Left lung (tissue), 10 donors: ENCODE results near the gene SIRT3. TPM values are rescaled to one million over a fixed set of nuclear protein-coding genes. Genes with fewer than 3 reads are reported as not detected.
A peak's percentile ranks its signal among the peaks of the same experiment; 100 is the strongest.
"Not testable (repeated sequence)": the region's sequence is repeated elsewhere in the genome, so short reads cannot be mapped to it uniquely, and the experiment has no call there.

Experiments used
- ATAC-seq: fragments of 200-7000 bp; cut with Tn5 transposase; one replicate; pipeline ENCODE4 v1.9.1; 2020; ENCODE audit warnings: moderate library complexity
- DNase-seq, 4 donors: peaks; one replicate each; pipeline ENCODE4 v3.0.0-alpha.2; 2013 to 2020
- H3K27ac ChIP-seq, 2 donors: fragments of 200-600 bp; sonication (generic) in 1 of 2; one replicate each; pipeline versions ENCODE4 v1.5.0 to v1.8.0; 2020 to 2021
- H3K27me3 ChIP-seq, 2 donors: fragments of 200-600 bp; sonication (generic) in 1 of 2; one replicate each; pipeline versions ENCODE4 v1.5.0 to v1.8.0; 2020 to 2021
- H3K36me3 ChIP-seq, 2 donors: fragments of 200-600 bp; sonication (generic) in 1 of 2; one replicate each; pipeline versions ENCODE4 v1.5.0 to v1.8.0; 2020 to 2021
- H3K4me1 ChIP-seq, 2 donors: fragments of 200-600 bp; one replicate each; pipeline ENCODE4 v1.8.0; 2021
- H3K4me3 ChIP-seq, 2 donors: fragments of 200-600 bp; sonication (generic) in 1 of 2; one replicate each; pipeline versions ENCODE4 v1.5.0 to v1.8.0; 2020 to 2021; ENCODE audit warnings: mild to moderate bottlenecking in 1 of 2
- H3K9me3 ChIP-seq, 2 donors: fragments of 200-600 bp; sonication (generic) in 1 of 2; one replicate each; pipeline versions ENCODE4 v1.5.0 to v1.8.0; 2020 to 2021
- CTCF ChIP-seq, 2 donors: fragments of 200-600 bp; sonication (generic) in 1 of 2; IDR thresholded peaks; one replicate each; pipeline versions ENCODE4 v1.5.0 to v1.8.0; 2021; ENCODE audit warnings: antibody characterized with exemption in 2 of 2
- intact Hi-C, 2 donors: fragments of 100-400 bp; cut with DNase I; formaldehyde crosslinking; loops; one replicate each; pipeline versions ENCODE4 v1.11.2 to v1.14.2; 2022
- polyA plus RNA-seq, 6 donors: library from polyadenylated mRNA; unstranded; fragments of 120-200 nt; gene quantifications; one replicate each; pipeline ENCODE4 v1.2.1, GENCODE V29; 2013; ENCODE audit not compliant: insufficient read length in 6 of 6
- total RNA-seq, 2 donors: library from RNA; stranded (reverse); fragmentation: NEBNext Ultra II Directional; extraction: Animal tissue kit (Norgen Biotek cat#: 25700); gene quantifications; one replicate each; pipeline ENCODE4 v1.2.1, GENCODE V29; 2021
- donor health status: DM: no; HTN: yes; CAD: no.
- donor health status: DM: no; HTN: no; CAD: no.

SIRT3 gene
- total and polyA plus RNA-seq, 8 donors = 13.5 to 36.6 (median 29.8) TPM

- H3K36me3 ChIP-seq, H3K27me3 ChIP-seq, H3K4me3 ChIP-seq, intact Hi-C loops, H3K9me3 ChIP-seq, H3K4me1 ChIP-seq, H3K27ac ChIP-seq: not testable (repeated sequence)
- ATAC-seq = peak; percentile 75
- DNase-seq = peak in 1 of 4 donors; percentile 54
- TF ChIP-seq CTCF (IDR thresholded peaks at IDR 0.05) = peak; percentile 11 to 65
These were observed 44.4 kb downstream of the SIRT3 start for GRCh38 chr11:191490-192478.

- H3K4me1 ChIP-seq, H3K27ac ChIP-seq, intact Hi-C loops, H3K27me3 ChIP-seq, ATAC-seq, H3K36me3 ChIP-seq, H3K9me3 ChIP-seq, H3K4me3 ChIP-seq, DNase-seq: not testable (repeated sequence)
These were observed 45.6 kb downstream of the SIRT3 start for GRCh38 chr11:190546-190945.

DNA sequence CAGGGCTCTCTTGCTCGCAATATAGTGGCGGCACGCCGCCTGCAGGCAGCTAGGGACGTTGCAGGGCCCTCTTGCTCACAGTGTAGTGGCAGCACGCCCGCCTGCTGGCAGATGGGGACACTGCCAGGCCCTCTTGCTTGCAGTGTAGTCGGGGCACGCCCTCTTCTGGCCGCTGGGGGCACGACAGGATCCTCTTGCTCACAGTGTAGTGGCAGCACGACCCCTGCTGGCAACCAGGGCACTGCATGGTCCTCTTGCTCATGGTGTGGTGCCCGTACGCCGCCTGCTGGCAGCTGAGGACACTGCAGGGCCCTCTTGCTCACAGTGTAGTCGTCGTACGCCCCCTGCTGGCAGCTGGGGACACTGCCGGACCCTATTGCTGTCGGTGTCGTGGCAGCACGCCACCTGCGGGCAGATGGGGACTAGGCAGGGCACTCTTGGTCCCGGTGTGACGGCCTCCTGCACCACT lies 46.3 kb downstream of the SIRT3 start:
- intact Hi-C loops, H3K27me3 ChIP-seq, H3K36me3 ChIP-seq, H3K4me3 ChIP-seq, H3K27ac ChIP-seq, H3K4me1 ChIP-seq, H3K9me3 ChIP-seq: not testable (repeated sequence)
- DNase-seq = peak in 2 of 4 donors; percentile 35 to 77
- peak; percentile 77 for ATAC-seq
- peak in 1 of 2 donors; percentile 34 for TF ChIP-seq CTCF (IDR thresholded peaks at IDR 0.05)

- peak; percentile 28 for ATAC-seq
- H3K27me3 ChIP-seq, H3K4me3 ChIP-seq, H3K36me3 ChIP-seq, H3K9me3 ChIP-seq, H3K27ac ChIP-seq, H3K4me1 ChIP-seq, intact Hi-C loops: not testable (repeated sequence)
- peak in 1 of 4 donors; percentile 76 for DNase-seq
These were observed 46.9 kb downstream of the SIRT3 start for GRCh38 chr11:189200-189783.

DNA sequence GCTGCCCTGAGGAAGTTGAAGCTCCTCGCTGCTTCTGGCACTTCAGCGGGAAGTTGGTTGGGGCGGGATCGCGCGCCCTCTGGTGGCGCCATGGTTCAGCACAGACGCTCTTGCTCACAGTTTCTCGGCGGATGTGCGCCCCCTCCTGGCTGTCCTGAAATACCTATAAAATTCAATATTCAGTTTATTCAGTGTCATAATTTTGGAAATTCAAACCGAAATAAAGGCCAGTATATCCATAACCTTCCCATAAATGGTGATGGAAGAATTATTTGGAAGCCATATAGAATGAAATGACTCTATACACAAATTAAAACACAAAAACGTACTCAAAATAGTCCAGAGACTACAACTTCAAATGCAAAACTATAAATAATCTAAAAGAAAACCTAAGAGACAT lies 55.9 kb downstream of the SIRT3 start:
- H3K4me1 ChIP-seq, H3K27me3 ChIP-seq, H3K36me3 ChIP-seq, intact Hi-C loops, H3K9me3 ChIP-seq, H3K4me3 ChIP-seq, DNase-seq, H3K27ac ChIP-seq, ATAC-seq: not testable (repeated sequence)

Other genes with a start within 250 kb of the SIRT3 start
- gene SCGB1C1, start 43.3 kb downstream of the SIRT3 start, total RNA-seq = not detected
- gene SCGB1C1, start 43.3 kb downstream of the SIRT3 start, polyA plus RNA-seq = not detected
- gene BET1L, start 28.9 kb downstream of the SIRT3 start, total RNA-seq = 10 to 100 TPM; 46.0 to 53.6 TPM
- gene BET1L, start 28.9 kb downstream of the SIRT3 start, polyA plus RNA-seq = 10 to 100 TPM; 36.1 to 50.7 (median 40.5) TPM
- gene RIC8A, start 28.6 kb downstream of the SIRT3 start, total RNA-seq = 100 to 1,000 TPM; 100 to 117 TPM
- 10 to 100 TPM; 74.4 to 85.1 (median 76.6) TPM for gene RIC8A, start 28.6 kb downstream of the SIRT3 start, polyA plus RNA-seq
- gene PSMD13, start 634 bp upstream of the SIRT3 start, total RNA-seq = 100 to 1,000 TPM in 1 of 2 donors, 10 to 100 TPM in 1; 78.0 to 131 TPM
- gene PSMD13, start 634 bp upstream of the SIRT3 start, polyA plus RNA-seq = 100 to 1,000 TPM; 132 to 157 (median 151) TPM
- gene NLRP6, start 42.1 kb upstream of the SIRT3 start, total RNA-seq = 1 to 10 TPM in 1 of 2 donors, under 1 TPM in 1; 0.26 to 1.5 TPM
- under 1 TPM in 2 of 6 donors, not detected in 4; 0.06 to 0.08 TPM for gene NLRP6, start 42.1 kb upstream of the SIRT3 start, polyA plus RNA-seq
- 10 to 100 TPM; 47.7 to 75.3 TPM for gene PGGHG, start 52.8 kb upstream of the SIRT3 start, total RNA-seq
- 10 to 100 TPM; 14.2 to 22.9 (median 19.5) TPM for gene PGGHG, start 52.8 kb upstream of the SIRT3 start, polyA plus RNA-seq
- gene IFITM5, start 63.2 kb upstream of the SIRT3 start, total RNA-seq = not detected
- gene IFITM5, start 63.2 kb upstream of the SIRT3 start, polyA plus RNA-seq = under 1 TPM in 4 of 6 donors, not detected in 2; 0.18 to 0.91 (median 0.57) TPM
- 100 to 1,000 TPM; 398 to 886 TPM for gene IFITM2, start 71.5 kb upstream of the SIRT3 start, total RNA-seq
- gene IFITM2, start 71.5 kb upstream of the SIRT3 start, polyA plus RNA-seq = 100 to 1,000 TPM; 106 to 184 (median 152) TPM
- gene IFITM1, start 77.7 kb upstream of the SIRT3 start, total RNA-seq = 100 to 1,000 TPM in 1 of 2 donors, 10 to 100 TPM in 1; 98.7 to 149 TPM
- gene IFITM1, start 77.7 kb upstream of the SIRT3 start, polyA plus RNA-seq = 10 to 100 TPM in 5 of 6 donors, 1 to 10 TPM in 1; 6.3 to 20.1 (median 13.7) TPM
- gene IFITM3, start 84.5 kb upstream of the SIRT3 start, total RNA-seq = 1,000 to 10,000 TPM in 1 of 2 donors, 100 to 1,000 TPM in 1; 724 to 1,115 TPM
- gene IFITM3, start 84.5 kb upstream of the SIRT3 start, polyA plus RNA-seq = 100 to 1,000 TPM; 269 to 498 (median 350) TPM
- 1 to 10 TPM; 1.4 to 2.3 TPM for gene B4GALNT4, start 133.2 kb upstream of the SIRT3 start, total RNA-seq
- gene B4GALNT4, start 133.2 kb upstream of the SIRT3 start, polyA plus RNA-seq = 10 to 100 TPM; 47.9 to 78.7 (median 59.0) TPM
- gene PKP3, start 157.9 kb upstream of the SIRT3 start, total RNA-seq = 10 to 100 TPM; 43.3 to 48.6 TPM
- 10 to 100 TPM; 11.0 to 15.5 (median 12.6) TPM for gene PKP3, start 157.9 kb upstream of the SIRT3 start, polyA plus RNA-seq
- 10 to 100 TPM; 59.0 to 74.8 TPM for gene SIGIRR, start 178.7 kb upstream of the SIRT3 start, total RNA-seq
- gene SIGIRR, start 178.7 kb upstream of the SIRT3 start, polyA plus RNA-seq = 10 to 100 TPM; 24.2 to 43.7 (median 30.3) TPM
- 10 to 100 TPM; 20.2 to 28.0 TPM for gene ANO9, start 205.7 kb upstream of the SIRT3 start, total RNA-seq
- gene ANO9, start 205.7 kb upstream of the SIRT3 start, polyA plus RNA-seq = 1 to 10 TPM; 4.0 to 9.5 (median 7.3) TPM
- gene PTDSS2, start 213.9 kb upstream of the SIRT3 start, total RNA-seq = 10 to 100 TPM; 25.6 to 27.9 TPM
- 10 to 100 TPM; 21.5 to 30.3 (median 24.8) TPM for gene PTDSS2, start 213.9 kb upstream of the SIRT3 start, polyA plus RNA-seq